ENCODE data around the gene TADA2B. TPM values are rescaled to one million over a fixed set of nuclear protein-coding genes. Genes with fewer than 3 reads are reported as not detected.

TADA2B gene
- total and polyA plus RNA-seq, 4 donors: 3.6 to 13.8 (median 12.6) TPM

- Histone ChIP-seq H3K9me3 (ENCODE audit: control insufficient read depth in 4 of 4, low read length in 3 of 4) (no peaks in the 10 kb centered on the region), H3K27ac (ENCODE audit: low read depth in 1 of 2, low read length in 2 of 2) (no peak overlapping the region), H3K36me3 (ENCODE audit: control insufficient read depth in 4 of 4, insufficient read depth in 3 of 4, low read depth in 1 of 4, low read length in 3 of 4) (no peaks in the 10 kb centered on the region), H3K4me3 (ENCODE audit: low read depth in 1 of 3, low read length in 3 of 3) (no peak overlapping the region), H3K4me1 (ENCODE audit: control insufficient read depth in 4 of 4, insufficient read depth in 4 of 4, low read length in 3 of 4) (peaks cover 20 to 65% (median 51%) of the 10 kb centered on the region in 4 donors), H3K27me3 (ENCODE audit: control insufficient read depth in 4 of 4, insufficient read depth in 4 of 4, low read length in 3 of 4) (no peaks in the 10 kb centered on the region), H3K9ac (ENCODE audit: low read depth in 1 of 2, low read length in 2 of 2) (no peak overlapping the region)
- DNase-seq (ENCODE audit: low spot score): no peak
- TF ChIP-seq TAF1 (conservative IDR thresholded peaks at IDR 0.05) (no peak), HNF4A (conservative IDR thresholded peaks at IDR 0.05) (no peak), RXRA (IDR thresholded peaks at IDR 0.05) (no peak), MAX (IDR thresholded peaks at IDR 0.05) (no peak), JUND (IDR thresholded peaks at IDR 0.05) (no peak)
- TF ChIP-seq, protein P1, sequence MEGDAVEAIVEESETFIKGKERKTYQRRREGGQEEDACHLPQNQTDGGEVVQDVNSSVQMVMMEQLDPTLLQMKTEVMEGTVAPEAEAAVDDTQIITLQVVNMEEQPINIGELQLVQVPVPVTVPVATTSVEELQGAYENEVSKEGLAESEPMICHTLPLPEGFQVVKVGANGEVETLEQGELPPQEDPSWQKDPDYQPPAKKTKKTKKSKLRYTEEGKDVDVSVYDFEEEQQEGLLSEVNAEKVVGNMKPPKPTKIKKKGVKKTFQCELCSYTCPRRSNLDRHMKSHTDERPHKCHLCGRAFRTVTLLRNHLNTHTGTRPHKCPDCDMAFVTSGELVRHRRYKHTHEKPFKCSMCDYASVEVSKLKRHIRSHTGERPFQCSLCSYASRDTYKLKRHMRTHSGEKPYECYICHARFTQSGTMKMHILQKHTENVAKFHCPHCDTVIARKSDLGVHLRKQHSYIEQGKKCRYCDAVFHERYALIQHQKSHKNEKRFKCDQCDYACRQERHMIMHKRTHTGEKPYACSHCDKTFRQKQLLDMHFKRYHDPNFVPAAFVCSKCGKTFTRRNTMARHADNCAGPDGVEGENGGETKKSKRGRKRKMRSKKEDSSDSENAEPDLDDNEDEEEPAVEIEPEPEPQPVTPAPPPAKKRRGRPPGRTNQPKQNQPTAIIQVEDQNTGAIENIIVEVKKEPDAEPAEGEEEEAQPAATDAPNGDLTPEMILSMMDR (IDR thresholded peaks at IDR 0.05; ENCODE audit: low read depth, low read length, missing input control): no peak
- TF ChIP-seq, protein P2, sequence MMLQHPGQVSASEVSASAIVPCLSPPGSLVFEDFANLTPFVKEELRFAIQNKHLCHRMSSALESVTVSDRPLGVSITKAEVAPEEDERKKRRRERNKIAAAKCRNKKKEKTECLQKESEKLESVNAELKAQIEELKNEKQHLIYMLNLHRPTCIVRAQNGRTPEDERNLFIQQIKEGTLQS (IDR thresholded peaks at IDR 0.05): no peak
- WGBS: 91% methylated on average over 8 of the region's 8 CpGs
Measured at GRCh38 chr4:7045553-7045952, 2.4 kb downstream of the TADA2B start.

GRCh38 chr4:7045961-7046921 lies 3.1 kb downstream of the TADA2B start:
- no peak overlapping the region for H3K9ac ChIP-seq (ENCODE audit: low read depth in 1 of 2, low read length in 2 of 2)
- H3K36me3 ChIP-seq (ENCODE audit: control insufficient read depth in 4 of 4, insufficient read depth in 3 of 4, low read depth in 1 of 4, low read length in 3 of 4): no peaks in the 10 kb centered on the region
- no peak overlapping the region for H3K27ac ChIP-seq (ENCODE audit: low read depth in 1 of 2, low read length in 2 of 2)
- DNase-seq (ENCODE audit: low spot score): no peak
- WGBS: 83% methylated on average over 23 of the region's 23 CpGs
- peaks cover 24 to 72% (median 57%) of the 10 kb centered on the region in 4 donors for H3K4me1 ChIP-seq (ENCODE audit: control insufficient read depth in 4 of 4, insufficient read depth in 4 of 4, low read length in 3 of 4)
- no peak overlapping the region for H3K4me3 ChIP-seq (ENCODE audit: low read depth in 1 of 3, low read length in 3 of 3)
- no peaks in the 10 kb centered on the region for H3K9me3 ChIP-seq (ENCODE audit: control insufficient read depth in 4 of 4, low read length in 3 of 4)
- H3K27me3 ChIP-seq (ENCODE audit: control insufficient read depth in 4 of 4, insufficient read depth in 4 of 4, low read length in 3 of 4): no peaks in the 10 kb centered on the region
- TF ChIP-seq RXRA (IDR thresholded peaks at IDR 0.05): peak; percentile 22 to 54
- TF ChIP-seq RAD21 (IDR thresholded peaks at IDR 0.05): no peak

GRCh38 chr4:7046971-7047370 lies 3.8 kb downstream of the TADA2B start:
- H3K27me3 ChIP-seq (ENCODE audit: control insufficient read depth in 4 of 4, insufficient read depth in 4 of 4, low read length in 3 of 4): no peaks in the 10 kb centered on the region
- 90% methylated on average over 9 of the region's 9 CpGs for WGBS
- no peak for TF ChIP-seq GABPA (IDR thresholded peaks at IDR 0.05 in 1 of 2, conservative IDR thresholded peaks at IDR 0.05 in 1 of 2)
- no peak for TF ChIP-seq EGR1 (IDR thresholded peaks at IDR 0.05; ENCODE audit: low read depth in 2 of 2)
- no peak for TF ChIP-seq HNF4A (conservative IDR thresholded peaks at IDR 0.05)
- no peak for TF ChIP-seq TAF1 (conservative IDR thresholded peaks at IDR 0.05)
- TF ChIP-seq, protein P1 (IDR thresholded peaks at IDR 0.05; ENCODE audit: low read depth, low read length, missing input control): no peak
- TF ChIP-seq SP1 (IDR thresholded peaks at IDR 0.05): no peak
- TF ChIP-seq, protein P3, sequence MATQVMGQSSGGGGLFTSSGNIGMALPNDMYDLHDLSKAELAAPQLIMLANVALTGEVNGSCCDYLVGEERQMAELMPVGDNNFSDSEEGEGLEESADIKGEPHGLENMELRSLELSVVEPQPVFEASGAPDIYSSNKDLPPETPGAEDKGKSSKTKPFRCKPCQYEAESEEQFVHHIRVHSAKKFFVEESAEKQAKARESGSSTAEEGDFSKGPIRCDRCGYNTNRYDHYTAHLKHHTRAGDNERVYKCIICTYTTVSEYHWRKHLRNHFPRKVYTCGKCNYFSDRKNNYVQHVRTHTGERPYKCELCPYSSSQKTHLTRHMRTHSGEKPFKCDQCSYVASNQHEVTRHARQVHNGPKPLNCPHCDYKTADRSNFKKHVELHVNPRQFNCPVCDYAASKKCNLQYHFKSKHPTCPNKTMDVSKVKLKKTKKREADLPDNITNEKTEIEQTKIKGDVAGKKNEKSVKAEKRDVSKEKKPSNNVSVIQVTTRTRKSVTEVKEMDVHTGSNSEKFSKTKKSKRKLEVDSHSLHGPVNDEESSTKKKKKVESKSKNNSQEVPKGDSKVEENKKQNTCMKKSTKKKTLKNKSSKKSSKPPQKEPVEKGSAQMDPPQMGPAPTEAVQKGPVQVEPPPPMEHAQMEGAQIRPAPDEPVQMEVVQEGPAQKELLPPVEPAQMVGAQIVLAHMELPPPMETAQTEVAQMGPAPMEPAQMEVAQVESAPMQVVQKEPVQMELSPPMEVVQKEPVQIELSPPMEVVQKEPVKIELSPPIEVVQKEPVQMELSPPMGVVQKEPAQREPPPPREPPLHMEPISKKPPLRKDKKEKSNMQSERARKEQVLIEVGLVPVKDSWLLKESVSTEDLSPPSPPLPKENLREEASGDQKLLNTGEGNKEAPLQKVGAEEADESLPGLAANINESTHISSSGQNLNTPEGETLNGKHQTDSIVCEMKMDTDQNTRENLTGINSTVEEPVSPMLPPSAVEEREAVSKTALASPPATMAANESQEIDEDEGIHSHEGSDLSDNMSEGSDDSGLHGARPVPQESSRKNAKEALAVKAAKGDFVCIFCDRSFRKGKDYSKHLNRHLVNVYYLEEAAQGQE (IDR thresholded peaks at IDR 0.05): no peak
- TF ChIP-seq RAD21 (IDR thresholded peaks at IDR 0.05): no peak
- no peak for TF ChIP-seq FOXA2 (IDR thresholded peaks at IDR 0.05)
- no peak for TF ChIP-seq YY1 (IDR thresholded peaks at IDR 0.05)
- TF ChIP-seq NR2F2 (IDR thresholded peaks at IDR 0.05): no peak
- H3K4me3 ChIP-seq (ENCODE audit: low read depth in 1 of 3, low read length in 3 of 3): no peak overlapping the region
- no peak overlapping the region for H3K9ac ChIP-seq (ENCODE audit: low read depth in 1 of 2, low read length in 2 of 2)
- H3K4me1 ChIP-seq (ENCODE audit: control insufficient read depth in 4 of 4, insufficient read depth in 4 of 4, low read length in 3 of 4): peaks cover 25 to 68% (median 56%) of the 10 kb centered on the region in 4 donors
- no peak overlapping the region for H3K27ac ChIP-seq (ENCODE audit: low read depth in 1 of 2, low read length in 2 of 2)
- no peaks in the 10 kb centered on the region for H3K9me3 ChIP-seq (ENCODE audit: control insufficient read depth in 4 of 4, low read length in 3 of 4)
- H3K36me3 ChIP-seq (ENCODE audit: control insufficient read depth in 4 of 4, insufficient read depth in 3 of 4, low read depth in 1 of 4, low read length in 3 of 4): no peaks in the 10 kb centered on the region
- DNase-seq (ENCODE audit: low spot score): no peak
